ENCODE results near the gene STXBP6.

The STXBP6 gene

GRCh38 chr14:24927809-24928208, 122.1 kb downstream of the STXBP6 start:
- no peaks in the 10 kb centered on the region for H3K4me1 Mint-ChIP-seq
- no peak overlapping the region for H3K27ac Mint-ChIP-seq
- H3K9me3 Mint-ChIP-seq = peaks cover 0 to 2% of the 10 kb centered on the region in 2 donors
- no peak overlapping the region for H3K4me3 Mint-ChIP-seq
- no peak for ATAC-seq (replicated peaks)
- H3K36me3 Mint-ChIP-seq = no peaks in the 10 kb centered on the region
- DNase-seq = no peak
- H3K27me3 Mint-ChIP-seq = peaks cover 5 to 20% of the 10 kb centered on the region in 2 donors

DNA sequence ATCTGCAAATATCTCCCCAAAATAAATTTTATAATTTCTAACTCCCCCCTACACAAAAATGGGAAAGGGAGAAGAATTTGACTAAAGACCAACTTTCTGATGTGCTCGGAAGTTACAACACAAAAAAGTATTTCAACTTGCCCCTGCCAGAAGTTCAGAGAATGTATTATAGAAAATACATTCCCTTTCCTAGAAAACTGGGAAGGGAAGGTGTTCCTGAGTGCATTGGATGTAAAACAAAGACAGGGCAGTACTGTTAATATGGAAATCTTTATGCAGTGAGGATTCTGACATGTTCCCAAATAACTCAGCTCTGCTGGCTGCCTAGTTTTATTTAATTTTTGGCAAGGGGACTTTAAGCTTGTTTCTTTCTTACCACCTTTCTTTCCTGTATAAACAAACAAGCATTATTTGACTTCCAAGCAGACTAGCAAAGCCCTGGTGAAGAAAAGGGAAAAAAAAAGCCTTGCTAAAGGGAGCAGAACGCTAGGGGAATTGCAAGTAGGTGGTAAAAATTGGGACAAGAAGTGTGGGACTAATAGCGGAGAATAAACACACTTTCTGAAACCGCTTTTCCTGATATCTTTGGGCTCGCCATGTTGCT, 124.1 kb downstream of the STXBP6 start:
- Mint-ChIP-seq H3K27me3 (peaks cover 0 to 13% of the 10 kb centered on the region in 2 donors), H3K9me3 (no peaks in the 10 kb centered on the region), H3K4me1 (no peaks in the 10 kb centered on the region), H3K4me3 (no peak overlapping the region), H3K27ac (no peak overlapping the region), H3K36me3 (no peaks in the 10 kb centered on the region)
- DNase-seq (no peak), ATAC-seq (replicated peaks) (no peak)

- no peak for ATAC-seq (replicated peaks)
- no peaks in the 10 kb centered on the region for H3K4me1 Mint-ChIP-seq
- H3K9me3 Mint-ChIP-seq = no peaks in the 10 kb centered on the region
- H3K27me3 Mint-ChIP-seq = peaks cover 0 to 9% of the 10 kb centered on the region in 2 donors
- H3K27ac Mint-ChIP-seq = no peak overlapping the region
- no peak overlapping the region for H3K4me3 Mint-ChIP-seq
- no peak for DNase-seq
- no peaks in the 10 kb centered on the region for H3K36me3 Mint-ChIP-seq
These were observed 125.4 kb downstream of the STXBP6 start for GRCh38 chr14:24924544-24924943.

GRCh38 chr14:24921903-24922302, 128.0 kb downstream of the STXBP6 start:
- H3K36me3 Mint-ChIP-seq = no peaks in the 10 kb centered on the region
- peaks cover 6 to 9% of the 10 kb centered on the region in 2 donors for H3K27me3 Mint-ChIP-seq
- DNase-seq = no peak
- no peaks in the 10 kb centered on the region for H3K4me1 Mint-ChIP-seq
- no peak overlapping the region for H3K4me3 Mint-ChIP-seq
- H3K27ac Mint-ChIP-seq = no peak overlapping the region
- ATAC-seq (replicated peaks) = no peak
- no peaks in the 10 kb centered on the region for H3K9me3 Mint-ChIP-seq

DNA sequence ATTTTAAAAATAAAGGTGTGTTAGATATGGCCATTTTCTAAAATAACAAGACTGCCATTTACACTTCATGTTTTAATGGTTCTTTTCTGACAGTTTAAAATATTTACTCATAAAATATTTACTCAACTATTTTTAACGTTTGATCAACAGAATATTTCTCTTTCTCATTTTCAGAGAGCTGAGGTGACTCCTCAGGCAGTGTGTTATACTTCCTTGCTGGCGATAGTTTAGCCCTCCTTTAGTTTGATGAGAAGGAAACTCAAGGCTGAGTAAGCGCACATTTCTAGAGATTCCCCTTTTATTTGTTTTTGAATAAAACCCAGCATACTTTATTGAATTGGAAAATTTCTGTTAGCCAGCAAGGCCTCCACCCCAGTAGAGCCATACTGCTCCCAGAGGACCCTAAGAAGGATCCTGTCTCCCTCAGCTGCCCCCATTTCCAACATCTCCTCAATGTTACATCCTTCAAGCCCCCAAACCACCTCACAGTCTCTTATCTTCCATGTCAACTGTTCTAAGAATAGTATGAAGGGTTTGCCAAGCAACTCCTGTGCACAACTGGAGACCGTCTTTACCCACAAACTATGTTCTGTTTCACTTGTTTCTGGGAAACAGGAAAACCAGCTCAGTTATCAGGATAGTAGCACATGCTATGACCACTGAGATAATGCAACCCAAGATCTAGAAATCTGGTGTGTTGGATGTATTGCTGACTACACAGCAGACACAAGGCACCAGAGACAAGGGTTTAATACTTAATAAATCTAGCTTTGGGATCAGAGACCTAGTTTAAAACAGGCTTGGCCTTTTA, 129.5 kb downstream of the STXBP6 start:
- no peak for DNase-seq
- no peaks in the 10 kb centered on the region for H3K36me3 Mint-ChIP-seq
- no peaks in the 10 kb centered on the region for H3K9me3 Mint-ChIP-seq
- no peak for ATAC-seq (replicated peaks)
- H3K4me1 Mint-ChIP-seq = no peaks in the 10 kb centered on the region
- H3K27me3 Mint-ChIP-seq = peaks cover 4 to 6% of the 10 kb centered on the region in 2 donors
- no peak overlapping the region for H3K27ac Mint-ChIP-seq
- no peak overlapping the region for H3K4me3 Mint-ChIP-seq

GRCh38 chr14:24918822-24919221, 131.1 kb downstream of the STXBP6 start:
- DNase-seq (no peak), ATAC-seq (replicated peaks) (no peak)
- H3K4me3 Mint-ChIP-seq = no peak overlapping the region
- H3K27me3 Mint-ChIP-seq = peaks cover 6 to 9% of the 10 kb centered on the region in 2 donors
- H3K4me1 Mint-ChIP-seq = no peaks in the 10 kb centered on the region
- no peaks in the 10 kb centered on the region for H3K9me3 Mint-ChIP-seq
- H3K36me3 Mint-ChIP-seq = no peaks in the 10 kb centered on the region
- no peak overlapping the region for H3K27ac Mint-ChIP-seq

- no peak overlapping the region for H3K27ac Mint-ChIP-seq
These were observed 133.9 kb downstream of the STXBP6 start for GRCh38 chr14:24915958-24916595.

GRCh38 chr14:24915403-24915921, 134.5 kb downstream of the STXBP6 start:
- Mint-ChIP-seq H3K27ac (no peak overlapping the region), H3K4me3 (no peak overlapping the region), H3K9me3 (no peaks in the 10 kb centered on the region), H3K36me3 (no peaks in the 10 kb centered on the region), H3K27me3 (peaks cover 4 to 6% of the 10 kb centered on the region in 2 donors), H3K4me1 (no peaks in the 10 kb centered on the region)
- no peak for ATAC-seq (replicated peaks)
- no peak for DNase-seq

More at GRCh38 chr14:24915958-24916595, 133.9 kb downstream of the STXBP6 start:
- no peak for DNase-seq
- no peaks in the 10 kb centered on the region for H3K4me1 Mint-ChIP-seq
- H3K27me3 Mint-ChIP-seq = peaks cover 4 to 6% of the 10 kb centered on the region in 2 donors
- no peaks in the 10 kb centered on the region for H3K36me3 Mint-ChIP-seq
- no peak for ATAC-seq (replicated peaks)
- no peak overlapping the region for H3K4me3 Mint-ChIP-seq
- no peaks in the 10 kb centered on the region for H3K9me3 Mint-ChIP-seq

DNA sequence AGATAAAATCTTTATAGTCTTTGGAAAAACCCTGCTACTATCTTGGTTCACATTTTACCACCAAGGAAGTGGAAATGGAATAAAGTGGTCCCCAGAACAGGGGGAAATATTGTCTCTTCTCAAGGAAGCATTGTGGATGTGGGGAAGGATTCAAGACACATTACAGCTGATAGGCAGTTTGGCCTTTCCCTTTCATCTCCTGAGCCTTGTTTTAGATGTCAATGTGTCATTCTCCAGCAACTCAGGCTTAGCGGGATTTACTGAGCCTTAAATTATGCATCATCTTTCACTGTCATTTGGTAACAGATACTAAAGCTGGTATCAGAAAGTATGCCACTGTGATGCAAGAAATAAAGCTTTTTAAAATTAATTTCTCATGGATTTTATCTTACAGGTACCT, 136.2 kb downstream of the STXBP6 start:
- DNase-seq (no peak), ATAC-seq (replicated peaks) (no peak)
- Mint-ChIP-seq H3K4me1 (no peaks in the 10 kb centered on the region), H3K36me3 (no peaks in the 10 kb centered on the region), H3K27me3 (peaks cover 4 to 6% of the 10 kb centered on the region in 2 donors), H3K27ac (no peak overlapping the region), H3K4me3 (no peak overlapping the region), H3K9me3 (no peaks in the 10 kb centered on the region)

- no peak overlapping the region for H3K4me3 Mint-ChIP-seq
- H3K27ac Mint-ChIP-seq = no peak overlapping the region
- DNase-seq (no peak), ATAC-seq (replicated peaks) (no peak)
- H3K36me3 Mint-ChIP-seq = no peaks in the 10 kb centered on the region
- no peaks in the 10 kb centered on the region for H3K4me1 Mint-ChIP-seq
- H3K9me3 Mint-ChIP-seq = no peaks in the 10 kb centered on the region
- peaks cover 4 to 6% of the 10 kb centered on the region in 2 donors for H3K27me3 Mint-ChIP-seq
These were observed 136.9 kb downstream of the STXBP6 start for GRCh38 chr14:24913021-24913420.

GRCh38 chr14:24911324-24912109, 138.4 kb downstream of the STXBP6 start:
- H3K9me3 Mint-ChIP-seq = no peaks in the 10 kb centered on the region
- ATAC-seq (replicated peaks) = no peak
- H3K36me3 Mint-ChIP-seq = no peaks in the 10 kb centered on the region
- H3K4me1 Mint-ChIP-seq = no peaks in the 10 kb centered on the region
- no peak for DNase-seq
- peaks cover 0 to 10% of the 10 kb centered on the region in 2 donors for H3K27me3 Mint-ChIP-seq
- no peak overlapping the region for H3K4me3 Mint-ChIP-seq
- H3K27ac Mint-ChIP-seq = no peak overlapping the region

GRCh38 chr14:24910408-24910986, 139.4 kb downstream of the STXBP6 start:
- DNase-seq = no peak
- H3K4me3 Mint-ChIP-seq = no peak overlapping the region
- ATAC-seq (replicated peaks) = no peak
- H3K4me1 Mint-ChIP-seq = no peaks in the 10 kb centered on the region
- peaks cover 0 to 10% of the 10 kb centered on the region in 2 donors for H3K27me3 Mint-ChIP-seq
- no peaks in the 10 kb centered on the region for H3K9me3 Mint-ChIP-seq
- H3K27ac Mint-ChIP-seq = no peak overlapping the region
- no peaks in the 10 kb centered on the region for H3K36me3 Mint-ChIP-seq

- Mint-ChIP-seq H3K9me3 (no peaks in the 10 kb centered on the region), H3K4me1 (no peaks in the 10 kb centered on the region), H3K4me3 (no peak overlapping the region), H3K36me3 (no peaks in the 10 kb centered on the region), H3K27ac (no peak overlapping the region), H3K27me3 (peaks cover 0 to 10% of the 10 kb centered on the region in 2 donors)
- no peak for ATAC-seq (replicated peaks)
- DNase-seq = no peak
These were observed 140.2 kb downstream of the STXBP6 start for GRCh38 chr14:24909523-24910302.
